ENCODE results near the gene PCDHA9. TPM values are rescaled to one million over a fixed set of nuclear protein-coding genes. Genes with fewer than 3 reads are reported as not detected.
"Not testable (repeated sequence)": the region's sequence is repeated elsewhere in the genome, so short reads cannot be mapped to it uniquely, and the experiment has no call there.

The PCDHA9 gene
- not detected for total RNA-seq

DNA sequence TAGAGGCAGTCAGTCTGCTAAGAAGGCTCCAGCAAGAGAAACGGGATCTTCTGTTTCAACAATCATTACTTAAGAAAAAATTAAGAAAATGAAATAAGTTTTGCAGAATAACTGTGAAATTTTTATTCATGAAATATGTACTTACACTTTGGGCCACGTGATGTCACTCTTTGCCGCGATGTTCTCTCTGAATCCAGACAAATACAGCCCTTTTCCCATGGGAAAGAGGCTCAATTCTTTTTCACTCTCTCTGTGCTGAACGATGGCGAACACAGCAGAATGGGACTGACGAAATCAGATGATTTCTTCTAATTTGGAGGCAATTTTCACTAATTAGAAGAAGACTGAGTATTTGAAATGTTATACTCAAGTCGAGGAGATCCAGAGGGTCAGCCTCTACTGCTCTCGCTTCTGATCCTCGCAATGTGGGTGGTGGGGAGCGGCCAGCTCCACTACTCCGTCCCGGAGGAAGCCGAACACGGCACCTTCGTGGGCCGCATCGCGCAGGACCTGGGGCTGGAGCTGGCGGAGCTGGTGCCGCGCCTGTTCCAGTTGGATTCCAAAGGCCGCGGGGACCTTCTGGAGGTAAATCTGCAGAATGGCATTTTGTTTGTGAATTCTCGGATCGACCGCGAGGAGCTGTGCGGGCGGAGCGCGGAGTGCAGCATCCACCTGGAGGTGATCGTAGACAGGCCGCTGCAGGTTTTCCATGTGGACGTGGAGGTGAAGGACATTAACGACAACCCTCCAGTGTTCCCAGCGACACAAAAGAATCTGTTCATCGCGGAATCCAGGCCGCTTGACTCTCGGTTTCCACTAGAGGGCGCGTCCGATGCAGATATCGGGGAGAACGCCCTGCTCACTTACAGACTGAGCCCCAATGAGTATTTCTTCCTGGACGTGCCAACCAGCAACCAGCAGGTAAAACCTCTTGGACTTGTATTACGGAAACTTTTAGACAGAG is at the start of gene PCDHA9:
PCDHA9 (plus strand) TSS at position 244 of the 964 bp plus-strand sequence; CDS start at position 358, 114 bp downstream.
- POLR2A ChIA-PET; H3K27me3 Mint-ChIP-seq; ATAC-seq (ENCODE audit: low read depth); H3K4me3 Mint-ChIP-seq; H3K27ac Mint-ChIP-seq; H3K9me3 Mint-ChIP-seq; H3K36me3 Mint-ChIP-seq; H3K4me1 Mint-ChIP-seq; DNase-seq: not testable (repeated sequence)

DNA sequence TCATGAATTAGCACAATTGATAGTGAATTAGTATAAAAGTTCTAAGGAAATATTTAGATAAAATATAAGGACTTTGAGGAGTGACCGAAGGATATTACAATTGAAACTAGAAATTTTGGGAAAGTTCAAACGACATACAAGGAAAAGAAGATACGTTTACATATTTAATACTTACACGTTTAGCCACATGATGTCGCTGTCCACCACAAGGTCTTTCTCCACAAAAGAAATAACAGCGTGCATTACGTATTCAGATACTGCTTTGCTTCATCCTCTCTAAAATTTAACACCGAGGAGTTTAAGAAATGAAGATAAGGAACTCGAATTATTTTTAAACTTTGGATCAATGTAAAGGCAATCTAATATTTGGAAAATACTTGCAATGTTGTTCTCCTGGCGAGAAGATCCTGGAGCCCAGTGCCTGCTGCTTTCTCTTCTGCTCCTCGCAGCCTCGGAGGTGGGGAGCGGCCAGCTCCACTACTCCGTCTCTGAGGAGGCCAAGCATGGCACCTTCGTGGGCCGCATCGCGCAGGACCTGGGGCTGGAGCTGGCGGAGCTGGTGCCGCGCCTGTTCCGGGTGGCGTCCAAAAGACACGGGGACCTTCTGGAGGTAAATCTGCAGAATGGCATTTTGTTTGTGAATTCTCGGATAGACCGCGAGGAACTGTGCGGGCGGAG is 47.2 kb upstream of the PCDHA9 start, which contains the start of gene PCDHA3:
PCDHA3 (plus strand) TSS at position 242 of the 678 bp plus-strand sequence.
- no peak for ATAC-seq (ENCODE audit: low read depth)
- H3K27me3 Mint-ChIP-seq: no peaks in the 10 kb centered on the region
- no peak for DNase-seq
- no peaks in the 10 kb centered on the region for H3K36me3 Mint-ChIP-seq
- no peaks in the 10 kb centered on the region for H3K4me1 Mint-ChIP-seq
- H3K9me3 Mint-ChIP-seq: peaks cover 13% of the 10 kb centered on the region
- no peak within 1 kb of the TSS for H3K27ac Mint-ChIP-seq
- no peak within 1 kb of the TSS for H3K4me3 Mint-ChIP-seq
- POLR2A ChIA-PET: no interaction called here

- DNase-seq (no peak), ATAC-seq (ENCODE audit: low read depth) (no peak)
- Mint-ChIP-seq H3K4me1 (no peaks in the 10 kb centered on the region), H3K36me3 (no peaks in the 10 kb centered on the region), H3K27me3 (no peaks in the 10 kb centered on the region), H3K27ac (no peak overlapping the region), H3K4me3 (no peak overlapping the region), H3K9me3 (peaks cover 14% of the 10 kb centered on the region)
- POLR2A ChIA-PET: no interaction called here
Measured at GRCh38 chr5:140801494-140801841, 46.7 kb upstream of the PCDHA9 start.

DNA sequence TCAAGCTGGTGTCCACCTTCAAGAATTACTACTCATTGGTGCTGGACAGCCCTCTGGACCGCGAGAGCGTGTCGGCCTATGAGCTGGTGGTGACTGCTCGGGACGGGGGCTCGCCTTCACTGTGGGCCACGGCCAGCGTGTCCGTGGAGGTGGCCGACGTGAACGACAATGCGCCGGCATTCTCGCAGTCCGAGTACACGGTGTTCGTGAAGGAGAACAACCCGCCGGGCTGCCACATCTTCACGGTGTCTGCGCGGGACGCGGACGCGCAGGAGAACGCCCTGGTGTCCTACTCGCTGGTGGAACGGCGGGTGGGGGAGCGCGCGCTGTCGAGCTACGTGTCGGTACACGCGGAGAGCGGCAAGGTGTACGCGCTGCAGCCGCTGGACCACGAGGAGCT is 45.8 kb upstream of the PCDHA9 start:
- peaks cover 16% of the 10 kb centered on the region for H3K9me3 Mint-ChIP-seq
- H3K27me3 Mint-ChIP-seq; POLR2A ChIA-PET; H3K27ac Mint-ChIP-seq; H3K36me3 Mint-ChIP-seq; H3K4me1 Mint-ChIP-seq; H3K4me3 Mint-ChIP-seq; ATAC-seq (ENCODE audit: low read depth): not testable (repeated sequence)
- DNase-seq: peak; percentile 33

- POLR2A ChIA-PET: no interaction called here
- ATAC-seq (ENCODE audit: low read depth) (no peak), DNase-seq (no peak)
- Mint-ChIP-seq H3K4me3 (no peak overlapping the region), H3K36me3 (no peaks in the 10 kb centered on the region), H3K4me1 (no peaks in the 10 kb centered on the region), H3K27me3 (no peaks in the 10 kb centered on the region), H3K27ac (no peak overlapping the region), H3K9me3 (peaks cover 16% of the 10 kb centered on the region)
Measured at GRCh38 chr5:140802781-140803271, 45.4 kb upstream of the PCDHA9 start.

DNA sequence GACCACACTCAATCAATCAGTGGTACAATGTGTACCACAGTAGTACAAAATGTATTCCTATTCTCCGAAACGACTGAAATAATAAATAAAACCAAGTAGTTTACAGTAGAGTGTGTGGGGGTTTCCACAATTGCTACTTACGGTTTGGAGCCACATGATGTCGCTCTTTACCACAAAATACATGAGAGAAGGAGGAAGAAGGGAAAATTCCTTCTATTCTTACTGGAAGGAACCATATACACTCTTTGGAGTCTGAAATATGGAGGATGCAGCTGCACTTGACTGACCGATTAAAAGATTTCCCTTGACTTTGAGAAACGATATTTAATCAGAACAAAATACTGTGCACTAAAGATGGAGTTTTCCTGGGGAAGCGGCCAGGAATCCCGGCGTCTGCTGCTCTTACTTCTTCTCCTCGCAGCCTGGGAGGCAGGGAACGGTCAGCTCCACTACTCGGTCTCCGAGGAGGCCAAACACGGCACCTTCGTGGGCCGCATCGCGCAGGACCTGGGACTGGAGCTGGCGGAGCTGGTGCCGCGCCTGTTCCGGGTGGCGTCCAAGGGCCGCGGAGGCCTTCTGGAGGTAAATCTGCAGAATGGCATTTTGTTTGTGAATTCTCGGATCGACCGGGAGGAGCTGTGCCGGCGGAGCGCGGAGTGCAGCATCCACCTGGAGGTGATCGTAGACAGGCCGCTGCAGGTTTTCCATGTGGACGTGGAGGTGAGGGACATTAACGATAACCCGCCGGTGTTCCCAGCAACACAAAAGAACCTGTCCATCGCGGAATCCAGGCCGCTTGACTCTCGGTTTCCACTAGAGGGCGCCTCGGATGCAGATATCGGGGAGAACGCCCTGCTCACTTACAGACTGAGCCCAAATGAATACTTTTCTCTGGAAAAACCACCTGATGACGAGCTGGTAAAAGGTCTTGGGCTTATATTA is 41.1 kb upstream of the PCDHA9 start, which contains the start of gene PCDHA4:
PCDHA4 (plus strand) TSS at position 235 of the 942 bp plus-strand sequence.
- Mint-ChIP-seq H3K27ac (no peak within 1 kb of the TSS), H3K4me3 (no peak within 1 kb of the TSS)
- ATAC-seq (ENCODE audit: low read depth): no peak

DNA sequence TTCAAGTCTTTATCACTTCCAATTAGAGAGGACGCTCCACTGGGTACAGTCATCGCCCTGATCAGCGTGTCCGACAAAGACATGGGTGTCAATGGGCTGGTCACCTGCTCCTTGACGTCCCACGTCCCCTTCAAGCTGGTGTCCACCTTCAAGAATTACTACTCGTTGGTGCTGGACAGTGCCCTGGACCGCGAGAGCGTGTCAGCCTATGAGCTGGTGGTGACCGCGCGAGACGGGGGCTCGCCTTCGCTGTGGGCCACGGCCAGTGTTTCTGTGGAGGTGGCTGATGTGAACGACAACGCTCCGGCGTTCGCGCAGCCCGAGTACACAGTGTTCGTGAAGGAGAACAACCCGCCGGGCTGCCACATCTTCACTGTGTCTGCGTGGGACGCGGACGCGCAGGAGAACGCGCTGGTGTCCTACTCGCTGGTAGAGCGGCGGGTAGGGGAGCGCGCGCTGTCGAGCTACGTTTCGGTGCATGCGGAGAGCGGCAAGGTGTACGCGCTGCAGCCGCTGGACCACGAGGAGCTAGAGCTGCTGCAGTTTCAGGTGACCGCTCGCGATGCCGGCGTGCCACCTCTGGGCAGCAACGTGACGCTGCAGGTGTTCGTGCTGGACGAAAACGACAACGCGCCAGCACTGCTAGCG is 39.8 kb upstream of the PCDHA9 start:
- H3K9me3 Mint-ChIP-seq: peaks cover 15% of the 10 kb centered on the region
- H3K27me3 Mint-ChIP-seq; POLR2A ChIA-PET; H3K4me1 Mint-ChIP-seq; H3K4me3 Mint-ChIP-seq; H3K27ac Mint-ChIP-seq; ATAC-seq (ENCODE audit: low read depth); H3K36me3 Mint-ChIP-seq; DNase-seq: not testable (repeated sequence)

More for the DNA sequence above, 41.1 kb upstream of the PCDHA9 start, which contains the start of gene PCDHA4:
- peak; percentile 28 for DNase-seq
- Mint-ChIP-seq H3K36me3 (no peaks in the 10 kb centered on the region), H3K27me3 (no peaks in the 10 kb centered on the region), H3K9me3 (peaks cover 13% of the 10 kb centered on the region), H3K4me1 (no peaks in the 10 kb centered on the region)
- POLR2A ChIA-PET: no interaction called here

- POLR2A ChIA-PET: no interaction called here
- Mint-ChIP-seq H3K27me3 (no peaks in the 10 kb centered on the region), H3K27ac (no peak overlapping the region), H3K36me3 (no peaks in the 10 kb centered on the region), H3K4me3 (no peak overlapping the region), H3K9me3 (peaks cover 13% of the 10 kb centered on the region), H3K4me1 (no peaks in the 10 kb centered on the region)
- ATAC-seq (ENCODE audit: low read depth): no peak
- no peak for DNase-seq
Measured at GRCh38 chr5:140808889-140809291, 39.3 kb upstream of the PCDHA9 start.

DNA sequence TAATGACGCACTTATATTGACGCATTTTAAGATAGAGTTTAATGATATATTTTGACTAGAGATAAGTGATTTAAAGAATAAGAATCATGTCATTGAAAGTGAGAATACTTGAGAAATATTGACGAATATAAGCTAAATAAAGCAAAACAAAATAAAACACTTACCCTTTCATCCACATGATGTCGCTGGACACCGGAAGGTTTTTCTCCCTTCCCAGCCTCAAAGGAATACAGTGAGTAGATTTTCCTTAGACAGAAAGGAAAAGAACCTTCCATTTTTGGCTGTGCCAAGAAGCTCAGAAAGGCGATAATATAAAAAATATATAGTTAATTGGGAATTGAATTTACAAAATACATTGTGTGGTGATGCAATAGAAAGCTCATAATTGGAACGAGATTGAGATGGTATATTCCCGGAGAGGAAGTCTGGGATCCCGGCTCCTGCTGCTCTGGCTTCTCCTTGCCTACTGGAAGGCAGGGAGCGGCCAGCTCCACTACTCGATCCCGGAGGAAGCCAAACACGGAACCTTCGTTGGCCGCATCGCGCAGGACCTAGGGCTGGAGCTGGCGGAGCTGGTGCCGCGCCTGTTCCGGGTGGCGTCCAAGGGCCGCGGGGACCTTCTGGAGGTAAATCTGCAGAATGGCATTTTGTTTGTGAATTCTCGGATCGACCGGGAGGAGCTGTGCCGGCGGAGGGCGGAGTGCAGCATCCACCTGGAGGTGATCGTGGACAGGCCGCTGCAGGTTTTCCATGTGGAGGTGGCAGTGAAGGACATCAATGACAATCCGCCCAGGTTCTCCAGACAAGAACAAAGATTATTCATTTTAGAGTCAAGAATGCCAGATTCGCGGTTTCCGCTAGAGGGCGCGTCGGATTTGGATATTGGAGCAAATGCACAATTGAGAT is 26.6 kb upstream of the PCDHA9 start, which contains the start of gene PCDHA5:
PCDHA5 (plus strand) TSS at position 239 of the 906 bp plus-strand sequence.
- POLR2A ChIA-PET: no interaction called here
- no peaks in the 10 kb centered on the region for H3K4me1 Mint-ChIP-seq
- DNase-seq (peak; percentile 28), ATAC-seq (ENCODE audit: low read depth) (no peak)
- peaks cover 6% of the 10 kb centered on the region for H3K9me3 Mint-ChIP-seq
- H3K27me3 Mint-ChIP-seq: no peaks in the 10 kb centered on the region
- H3K27ac Mint-ChIP-seq: no peak within 1 kb of the TSS
- H3K36me3 Mint-ChIP-seq: no peaks in the 10 kb centered on the region
- no peak within 1 kb of the TSS for H3K4me3 Mint-ChIP-seq

- peaks cover 8% of the 10 kb centered on the region for H3K9me3 Mint-ChIP-seq
- no peak overlapping the region for H3K4me3 Mint-ChIP-seq
- H3K4me1 Mint-ChIP-seq: no peaks in the 10 kb centered on the region
- H3K36me3 Mint-ChIP-seq: no peaks in the 10 kb centered on the region
- POLR2A ChIA-PET: no interaction called here
- no peak overlapping the region for H3K27ac Mint-ChIP-seq
- DNase-seq (no peak), ATAC-seq (ENCODE audit: low read depth) (no peak)
- H3K27me3 Mint-ChIP-seq: peaks cover 3% of the 10 kb centered on the region
Measured at GRCh38 chr5:140822281-140822629, 25.9 kb upstream of the PCDHA9 start.

DNA sequence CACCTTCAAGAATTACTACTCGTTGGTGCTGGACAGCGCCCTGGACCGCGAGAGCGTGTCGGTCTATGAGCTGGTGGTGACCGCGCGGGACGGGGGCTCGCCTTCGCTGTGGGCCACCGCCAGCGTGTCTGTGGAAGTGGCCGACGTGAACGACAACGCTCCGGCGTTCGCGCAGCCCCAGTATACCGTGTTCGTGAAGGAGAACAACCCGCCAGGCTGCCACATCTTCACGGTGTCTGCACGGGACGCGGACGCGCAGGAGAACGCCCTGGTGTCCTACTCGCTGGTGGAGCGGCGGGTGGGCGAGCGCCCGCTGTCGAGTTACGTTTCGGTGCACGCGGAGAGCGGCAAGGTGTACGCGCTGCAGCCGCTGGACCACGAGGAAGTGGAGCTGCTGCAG is 25.2 kb upstream of the PCDHA9 start:
- H3K27me3 Mint-ChIP-seq; DNase-seq; H3K36me3 Mint-ChIP-seq; H3K4me1 Mint-ChIP-seq; H3K9me3 Mint-ChIP-seq; H3K27ac Mint-ChIP-seq; ATAC-seq (ENCODE audit: low read depth); POLR2A ChIA-PET; H3K4me3 Mint-ChIP-seq: not testable (repeated sequence)

DNA sequence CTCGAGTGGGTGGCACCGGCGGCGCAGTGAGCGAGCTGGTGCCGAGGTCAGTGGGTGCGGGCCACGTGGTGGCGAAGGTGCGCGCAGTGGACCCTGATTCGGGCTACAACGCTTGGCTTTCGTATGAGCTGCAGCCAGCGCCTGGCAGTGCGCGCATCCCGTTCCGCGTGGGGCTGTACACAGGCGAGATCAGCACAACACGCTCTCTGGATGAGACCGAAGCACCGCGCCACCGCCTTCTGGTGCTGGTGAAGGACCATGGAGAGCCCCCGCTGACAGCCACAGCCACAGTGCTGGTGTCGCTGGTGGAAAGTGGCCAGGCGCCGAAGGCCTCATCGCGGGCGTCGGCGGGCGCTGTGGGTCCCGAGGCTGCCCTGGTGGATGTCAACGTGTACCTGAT is 24.7 kb upstream of the PCDHA9 start:
- H3K9me3 Mint-ChIP-seq: peaks cover 9% of the 10 kb centered on the region
- H3K36me3 Mint-ChIP-seq: no peaks in the 10 kb centered on the region
- H3K4me1 Mint-ChIP-seq: no peaks in the 10 kb centered on the region
- H3K4me3 Mint-ChIP-seq: no peak overlapping the region
- no peak for DNase-seq
- POLR2A ChIA-PET: no interaction called here
- ATAC-seq (ENCODE audit: low read depth): no peak
- peaks cover 3% of the 10 kb centered on the region for H3K27me3 Mint-ChIP-seq
- no peak overlapping the region for H3K27ac Mint-ChIP-seq
